Measurements from ENCODE around the gene VWA7. TPM values are rescaled to one million over a fixed set of nuclear protein-coding genes. Genes with fewer than 3 reads are reported as not detected.

Gene VWA7
- total RNA-seq, 4 donors from 2014 or later = 1.2 to 8.9 (median 5.4) TPM

- intact Hi-C loops (cut with DNase I) = no loop called here
- DNase-seq = no peak
- no peak overlapping the region for H3K4me3 ChIP-seq (replicated peaks in 1 of 3)
- no peaks in the 10 kb centered on the region for H3K4me1 ChIP-seq
- TF ChIP-seq POLR2A (IDR thresholded peaks at IDR 0.05) = no peak
- no peaks in the 10 kb centered on the region for H3K27me3 ChIP-seq
- no peaks in the 10 kb centered on the region for H3K9me3 ChIP-seq
- H3K27ac ChIP-seq = no peak overlapping the region
- no peaks in the 10 kb centered on the region for H3K36me3 ChIP-seq
- WGBS, 2 donors = 80 to 83% methylated on average over 9 of the region's 9 CpGs
Observed at GRCh38 chr6:31765559-31765909, 11.6 kb downstream of the VWA7 start.

- intact Hi-C loops (cut with DNase I) = no loop called here
- H3K36me3 ChIP-seq = no peaks in the 10 kb centered on the region
- TF ChIP-seq CTCF (IDR thresholded peaks at IDR 0.05) (no peak), POLR2A (IDR thresholded peaks at IDR 0.05) (no peak)
- H3K4me3 ChIP-seq (replicated peaks in 1 of 3) = no peak overlapping the region
- no peaks in the 10 kb centered on the region for H3K9me3 ChIP-seq
- no peak overlapping the region for H3K27ac ChIP-seq
- WGBS, 2 donors = 89 to 91% methylated on average over 4 of the region's 4 CpGs
- no peaks in the 10 kb centered on the region for H3K4me1 ChIP-seq
- no peaks in the 10 kb centered on the region for H3K27me3 ChIP-seq
- DNase-seq = no peak
Observed at GRCh38 chr6:31764198-31764597, 12.9 kb downstream of the VWA7 start.

- H3K4me1 ChIP-seq = no peaks in the 10 kb centered on the region
- no peaks in the 10 kb centered on the region for H3K36me3 ChIP-seq
- no peaks in the 10 kb centered on the region for H3K9me3 ChIP-seq
- DNase-seq = no peak
- no peaks in the 10 kb centered on the region for H3K27me3 ChIP-seq
- 26 to 33% methylated on average over 1 of the region's 1 CpG for WGBS, 2 donors
- TF ChIP-seq CTCF (IDR thresholded peaks at IDR 0.05) (no peak), POLR2A (IDR thresholded peaks at IDR 0.05) (no peak)
- H3K4me3 ChIP-seq (replicated peaks in 1 of 3) = no peak overlapping the region
- intact Hi-C loops (cut with DNase I) = no loop called here
- H3K27ac ChIP-seq = no peak overlapping the region
Observed at GRCh38 chr6:31763619-31763940, 13.5 kb downstream of the VWA7 start.

- Histone ChIP-seq H3K27ac (no peak overlapping the region), H3K9me3 (no peaks in the 10 kb centered on the region), H3K36me3 (no peaks in the 10 kb centered on the region), H3K27me3 (no peaks in the 10 kb centered on the region), H3K4me3 (replicated peaks in 1 of 3) (no peak overlapping the region), H3K4me1 (no peaks in the 10 kb centered on the region)
- 68 to 78% methylated on average over 4 to 5 of the region's 8 CpGs for WGBS, 2 donors
- TF ChIP-seq CTCF (IDR thresholded peaks at IDR 0.05) = no peak
- TF ChIP-seq POLR2A (IDR thresholded peaks at IDR 0.05) = no peak
- no peak for DNase-seq
- intact Hi-C loops (cut with DNase I) = no loop called here
Observed at GRCh38 chr6:31762878-31763618, 14.1 kb downstream of the VWA7 start.

GRCh38 chr6:31762356-31762755, 14.8 kb downstream of the VWA7 start, which contains the start of gene SAPCD1:
Gene SAPCD1 (plus strand): TSS chr6:31762656. CDS start chr6:31763055, 399 bp downstream.
- no peak for DNase-seq
- TF ChIP-seq POLR2A (IDR thresholded peaks at IDR 0.05) = no peak
- TF ChIP-seq CTCF (IDR thresholded peaks at IDR 0.05) = no peak
- H3K4me3 ChIP-seq (replicated peaks in 1 of 3) = no peak within 1 kb of the TSS
- H3K9me3 ChIP-seq = no peaks in the 10 kb centered on the region
- H3K27ac ChIP-seq = no peak within 1 kb of the TSS
- H3K36me3 ChIP-seq = no peaks in the 10 kb centered on the region
- WGBS, 2 donors = 75 to 78% methylated on average over 4 of the region's 4 CpGs
- no peaks in the 10 kb centered on the region for H3K4me1 ChIP-seq
- intact Hi-C loops (cut with DNase I) = no loop called here
- no peaks in the 10 kb centered on the region for H3K27me3 ChIP-seq
